GM12878 (cell line): Measurements from ENCODE around the gene AGBL4. TPM values are rescaled to one million over a fixed set of nuclear protein-coding genes. Genes with fewer than 3 reads are reported as not detected.

Experiments
- ATAC-seq: fragments of 200-7000 bp; cut with Tn5 transposase; 3 replicates; pipeline ENCODE4 v1.9.1; 2020; ENCODE audit warnings: mild to moderate bottlenecking, moderate library complexity
- BruUV-seq: library from RNA; stranded (reverse); fragments of 400-500 nt; replicated peaks from 2 replicates; lab custom pipeline; 2021; lab: Mats Ljungman, UMichigan
- CTCF ChIA-PET: fragments of 300-600 bp; sonication (Branson Sonifier 250); formaldehyde crosslinking; extraction: SDS; loops from one replicate; lab custom pipeline; 2021; ENCODE audit warnings: inconsistent platforms; lab: Yijun Ruan, JAX
- POLR2A ChIA-PET: fragments of 350-600 bp; formaldehyde crosslinking; extraction: SDS; loops from one replicate; lab custom pipeline; 2021; ENCODE audit warnings: inconsistent platforms; lab: Charles Lee
- RAD21 ChIA-PET: fragments of 300-600 bp; sonication (Branson Sonifier 250); formaldehyde crosslinking; loops from one replicate; lab custom pipeline; 2023; ENCODE audit warnings: antibody characterized with exemption; ENCODE audit not compliant: unreplicated experiment; lab: Charles Lee
- SMC1A ChIA-PET: fragments of 300-600 bp; sonication (Branson Sonifier 250); formaldehyde crosslinking; loops from one replicate; lab custom pipeline; 2023; ENCODE audit not compliant: unreplicated experiment, uncharacterized antibody; lab: Charles Lee
- DNase-seq: peaks from one replicate; pipeline ENCODE4 v3.0.0-alpha.2; 2011; ENCODE audit warnings: low read depth, low spot score
- FAIRE-seq: peaks from 3 replicates; lab custom pipeline; 2011; peaks lifted over from hg19 to GRCh38; lab: Jason Lieb, UNC
- H2AFZ ChIP-seq: 2 replicates; pipeline ENCODE4 v1.6.0; 2011; ENCODE audit warnings: low read depth, low read length, control low read depth; ENCODE audit not compliant: control insufficient read depth
- H3K27ac ChIP-seq: 2 replicates; pipeline ENCODE4 v1.5.1; 2011; ENCODE audit warnings: control low read depth; ENCODE audit not compliant: control insufficient read depth, insufficient read depth
- H3K27me3 ChIP-seq, 2 experiments: replicated peaks in 1 of 2; 2 replicates each; pipeline versions ENCODE4 v1.6.0 to v1.6.1; 2011; ENCODE audit warnings: low read length in 1 of 2; ENCODE audit not compliant: control insufficient read depth in 2 of 2, insufficient read depth in 2 of 2
- H3K36me3 ChIP-seq, 2 experiments: 2 replicates each; pipeline ENCODE4 v1.5.1; 2011; ENCODE audit warnings: low read length in 1 of 2; ENCODE audit not compliant: control insufficient read depth in 2 of 2, insufficient read depth in 2 of 2
- H3K4me1 ChIP-seq: 2 replicates; pipeline ENCODE4 v1.6.1; 2011; ENCODE audit warnings: mild to moderate bottlenecking, low read length, moderate library complexity, mixed read lengths; ENCODE audit not compliant: control insufficient read depth, insufficient read depth
- H3K4me2 ChIP-seq: 2 replicates; pipeline ENCODE4 v1.6.0; 2011; ENCODE audit warnings: control low read depth; ENCODE audit not compliant: control insufficient read depth, insufficient read depth
- H3K4me3 ChIP-seq: fragments of 200-600 bp; sonication (generic); 2 replicates; pipeline ENCODE4 v1.5.1; 2016
- H3K79me2 ChIP-seq: 2 replicates; pipeline ENCODE4 v1.6.0; 2011; ENCODE audit warnings: low read length; ENCODE audit not compliant: control insufficient read depth, insufficient read depth
- H3K9ac ChIP-seq: 2 replicates; pipeline ENCODE4 v1.8.0; 2011; ENCODE audit warnings: low read length, control low read depth, mixed read lengths; ENCODE audit not compliant: control insufficient read depth, insufficient read depth
- H3K9me3 ChIP-seq: replicated peaks from 3 replicates; pipeline ENCODE4 v1.5.1; 2011; ENCODE audit warnings: mild to moderate bottlenecking, low read length; ENCODE audit not compliant: control insufficient read depth, insufficient read depth
- H4K20me1 ChIP-seq: 2 replicates; pipeline ENCODE4 v1.6.0; 2011; ENCODE audit not compliant: control insufficient read depth, insufficient read depth
- BRCA1 ChIP-seq: IDR thresholded peaks from 2 replicates; pipeline ENCODE4 v1.6.1; 2011; ENCODE audit warnings: low read depth, low read length, improper control_type of control experiment
- CHD2 ChIP-seq: IDR thresholded peaks from 2 replicates; pipeline ENCODE4 v1.6.1; 2011; ENCODE audit warnings: low read depth, low read length, improper control_type of control experiment, borderline replicate concordance
- EED ChIP-seq: sonication (generic); IDR thresholded peaks from 2 replicates; pipeline ENCODE4 v1.6.1; 2016; ENCODE audit warnings: antibody characterized with exemption, low read depth
- FOS ChIP-seq: IDR thresholded peaks from 3 replicates; pipeline ENCODE4 v1.6.1; 2011; ENCODE audit warnings: borderline replicate concordance; ENCODE audit not compliant: insufficient read length; ENCODE audit errors: extremely low read depth
- FOXM1 ChIP-seq: IDR thresholded peaks from 2 replicates; pipeline ENCODE4 v1.6.1; 2012; ENCODE audit warnings: low read depth, mild to moderate bottlenecking, inconsistent platforms, low read length, moderate library complexity
- HCFC1 ChIP-seq: fragments of 150-350 bp; IDR thresholded peaks from 2 replicates; pipeline ENCODE4 v1.6.1; 2014; ENCODE audit warnings: low read length
- IKZF2 ChIP-seq, 2 experiments: fragments of 450-650 bp; IDR thresholded peaks; 2 replicates each; pipeline ENCODE4 v1.6.1; 2017; ENCODE audit warnings: mild to moderate bottlenecking in 2 of 2, moderate library complexity in 2 of 2
- NFIC ChIP-seq: IDR thresholded peaks from 2 replicates; pipeline ENCODE4 v1.6.1; 2012; ENCODE audit warnings: low read depth, mild to moderate bottlenecking, inconsistent platforms, low read length, moderate library complexity
- PAX5 ChIP-seq: IDR thresholded peaks from 2 replicates; pipeline ENCODE4 v1.6.1; 2011; ENCODE audit warnings: low read depth, low read length, borderline replicate concordance
- PAX8 ChIP-seq: fragments of 450-650 bp; IDR thresholded peaks from 2 replicates; pipeline ENCODE4 v1.6.1; 2017; ENCODE audit warnings: mild to moderate bottlenecking, moderate library complexity
- POLR2A ChIP-seq: IDR thresholded peaks from 2 replicates; pipeline ENCODE4 v1.6.1; 2011; ENCODE audit warnings: low read depth, mild to moderate bottlenecking, low read length
- YY1 ChIP-seq: IDR thresholded peaks from 2 replicates; pipeline ENCODE4 v1.6.1; 2011; ENCODE audit warnings: low read depth, mild to moderate bottlenecking, low read length
- WGBS: methylation state at CpG from one replicate; pipeline ENCODE4 v1.1.6; 2016; ENCODE audit warnings: low lambda C conversion rate; ENCODE audit not compliant: insufficient replicate concordance, insufficient coverage; ENCODE audit errors: missing lambda C conversion rate; 5-methylcytosine and 5-hydroxymethylcytosine counted together
- in situ Hi-C: fragments of 300-500 bp; cut with MboI; formaldehyde crosslinking; loops from 9 replicates; pipeline ENCODE4 v1.14.3; 2018; ENCODE audit warnings: mixed read lengths
- intact Hi-C: fragments of 100-400 bp; cut with micrococcal nuclease; formaldehyde crosslinking; loops from one replicate; pipeline ENCODE4 v1.14.2; 2022; ENCODE audit not compliant: unreplicated experiment
- polyA plus RNA-seq, 11 experiments: library from polyadenylated mRNA; depleted of rRNA in 4 of 11; unstranded in 6 of 11; stranded (reverse) in 5 of 11; fragments of >200 nt; fragmentation: Nextera tagmentation in 4 of 11; fragmentation: Illumina TruSeq in 1 of 11; extraction: Ambion mirVana in 4 of 11; extraction: Trizol in 1 of 11; gene quantifications; 1 replicate in 1 of 11; 2 replicates in 10 of 11; pipeline versions ENCODE4 v1.2.1 to v1.2.3, GENCODE V29; 2011 to 2016; ENCODE audit warnings: inconsistent platforms in 2 of 11, missing spikeins in 2 of 11, low read depth in 1 of 11
- total RNA-seq, 4 experiments: library from RNA; depleted of rRNA in 3 of 4; stranded (reverse); fragments of >200 nt in 3 of 4; fragmentation: Illumina TruSeq in 1 of 4; extraction: Trizol in 1 of 4; gene quantifications; 2 replicates each; pipeline versions ENCODE4 v1.2.1 to v1.2.3, GENCODE V29; 2013 to 2021
- TF ChIP-seq, protein P1 (sequence below): fragments of 150-350 bp; IDR thresholded peaks from 2 replicates; pipeline ENCODE4 v1.6.1; 2016; ENCODE audit warnings: low read depth, low read length
- TF ChIP-seq, protein P2 (sequence below): fragments of 450-650 bp; IDR thresholded peaks from 2 replicates; pipeline ENCODE4 v1.6.1; 2014; ENCODE audit warnings: mild to moderate bottlenecking
- TF ChIP-seq, protein P3 (sequence below): IDR thresholded peaks from 2 replicates; pipeline ENCODE4 v1.6.1; 2012; ENCODE audit warnings: low read depth, low read length, improper control_type of control experiment

AGBL4 gene
- total and polyA plus RNA-seq, 10 of the 15 experiments (the other 5 are each of a cell fraction or from before 2014, with no cell fraction given) = 0.31 TPM; not detected in 9

DNA sequence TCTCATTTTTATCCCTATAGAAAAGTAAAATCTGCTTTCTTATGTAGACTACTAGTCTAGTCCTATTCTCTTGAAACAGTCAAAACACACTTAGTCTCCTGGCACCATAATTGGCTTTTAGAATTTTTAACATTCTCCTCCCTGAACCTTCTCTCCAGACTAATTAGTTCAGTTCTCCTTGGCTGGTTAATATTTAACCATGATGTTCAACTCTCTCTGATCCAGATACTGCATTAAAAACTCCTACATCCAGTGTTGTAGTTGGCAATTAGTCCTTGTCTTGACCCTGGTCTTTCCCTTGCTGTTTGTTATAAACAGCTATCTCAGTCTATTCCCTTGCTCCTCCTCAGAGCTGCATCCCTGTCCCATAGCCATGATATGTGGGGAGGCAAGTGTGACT is 824.2 kb downstream of the AGBL4 start (continued):
- TF ChIP-seq, protein P1, sequence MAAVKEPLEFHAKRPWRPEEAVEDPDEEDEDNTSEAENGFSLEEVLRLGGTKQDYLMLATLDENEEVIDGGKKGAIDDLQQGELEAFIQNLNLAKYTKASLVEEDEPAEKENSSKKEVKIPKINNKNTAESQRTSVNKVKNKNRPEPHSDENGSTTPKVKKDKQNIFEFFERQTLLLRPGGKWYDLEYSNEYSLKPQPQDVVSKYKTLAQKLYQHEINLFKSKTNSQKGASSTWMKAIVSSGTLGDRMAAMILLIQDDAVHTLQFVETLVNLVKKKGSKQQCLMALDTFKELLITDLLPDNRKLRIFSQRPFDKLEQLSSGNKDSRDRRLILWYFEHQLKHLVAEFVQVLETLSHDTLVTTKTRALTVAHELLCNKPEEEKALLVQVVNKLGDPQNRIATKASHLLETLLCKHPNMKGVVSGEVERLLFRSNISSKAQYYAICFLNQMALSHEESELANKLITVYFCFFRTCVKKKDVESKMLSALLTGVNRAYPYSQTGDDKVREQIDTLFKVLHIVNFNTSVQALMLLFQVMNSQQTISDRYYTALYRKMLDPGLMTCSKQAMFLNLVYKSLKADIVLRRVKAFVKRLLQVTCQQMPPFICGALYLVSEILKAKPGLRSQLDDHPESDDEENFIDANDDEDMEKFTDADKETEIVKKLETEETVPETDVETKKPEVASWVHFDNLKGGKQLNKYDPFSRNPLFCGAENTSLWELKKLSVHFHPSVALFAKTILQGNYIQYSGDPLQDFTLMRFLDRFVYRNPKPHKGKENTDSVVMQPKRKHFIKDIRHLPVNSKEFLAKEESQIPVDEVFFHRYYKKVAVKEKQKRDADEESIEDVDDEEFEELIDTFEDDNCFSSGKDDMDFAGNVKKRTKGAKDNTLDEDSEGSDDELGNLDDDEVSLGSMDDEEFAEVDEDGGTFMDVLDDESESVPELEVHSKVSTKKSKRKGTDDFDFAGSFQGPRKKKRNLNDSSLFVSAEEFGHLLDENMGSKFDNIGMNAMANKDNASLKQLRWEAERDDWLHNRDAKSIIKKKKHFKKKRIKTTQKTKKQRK = no peak

DNA sequence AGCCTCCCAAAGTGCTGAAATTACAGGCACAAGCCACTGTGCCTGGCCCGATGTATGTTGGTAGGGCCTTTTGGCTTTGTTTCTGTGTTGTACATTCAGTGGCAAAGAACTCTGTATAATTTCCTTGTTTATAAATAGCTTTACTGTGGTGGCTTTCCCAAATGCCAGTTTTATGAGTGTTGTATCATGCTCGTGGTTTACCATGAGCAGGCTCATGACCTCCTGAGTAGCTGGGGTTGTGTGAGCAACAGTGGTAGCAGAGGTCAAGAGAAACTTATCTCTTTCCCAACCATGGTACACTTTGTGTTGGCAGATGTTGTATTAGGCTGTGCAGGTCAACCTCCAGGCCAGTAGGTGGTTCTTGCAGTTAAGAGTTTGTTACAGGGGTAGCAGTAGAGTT is 826.7 kb downstream of the AGBL4 start:
- no peak overlapping the region for H2AFZ ChIP-seq
- intact Hi-C loops (no loop called here), in situ Hi-C loops (no loop called here)
- DNase-seq (no peak), ATAC-seq (no peak), FAIRE-seq (no peak)
- POLR2A ChIA-PET = no interaction called here
- no peak overlapping the region for H3K4me3 ChIP-seq
- H3K27ac ChIP-seq = no peak overlapping the region
- RAD21 ChIA-PET = no interaction called here
- WGBS = 50% methylated on average over 2 of the region's 2 CpGs
- H4K20me1 ChIP-seq = no peaks in the 10 kb centered on the region
- no peaks in the 10 kb centered on the region for H3K79me2 ChIP-seq
- TF ChIP-seq CHD2 = no peak
- no peak for TF ChIP-seq PAX8
- TF ChIP-seq HCFC1 = no peak
- TF ChIP-seq IKZF2 (IDR thresholded peaks at IDR 0.05) = no peak
- TF ChIP-seq BRCA1 = no peak
- TF ChIP-seq EED = no peak
- TF ChIP-seq FOS = no peak
- TF ChIP-seq FOXM1 = no peak
- TF ChIP-seq PAX5 = no peak
- no peak for TF ChIP-seq POLR2A
- no peak for TF ChIP-seq YY1
- no peak for TF ChIP-seq NFIC
- TF ChIP-seq, protein P2, sequence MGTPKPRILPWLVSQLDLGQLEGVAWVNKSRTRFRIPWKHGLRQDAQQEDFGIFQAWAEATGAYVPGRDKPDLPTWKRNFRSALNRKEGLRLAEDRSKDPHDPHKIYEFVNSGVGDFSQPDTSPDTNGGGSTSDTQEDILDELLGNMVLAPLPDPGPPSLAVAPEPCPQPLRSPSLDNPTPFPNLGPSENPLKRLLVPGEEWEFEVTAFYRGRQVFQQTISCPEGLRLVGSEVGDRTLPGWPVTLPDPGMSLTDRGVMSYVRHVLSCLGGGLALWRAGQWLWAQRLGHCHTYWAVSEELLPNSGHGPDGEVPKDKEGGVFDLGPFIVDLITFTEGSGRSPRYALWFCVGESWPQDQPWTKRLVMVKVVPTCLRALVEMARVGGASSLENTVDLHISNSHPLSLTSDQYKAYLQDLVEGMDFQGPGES = no peak
- TF ChIP-seq, protein P3, sequence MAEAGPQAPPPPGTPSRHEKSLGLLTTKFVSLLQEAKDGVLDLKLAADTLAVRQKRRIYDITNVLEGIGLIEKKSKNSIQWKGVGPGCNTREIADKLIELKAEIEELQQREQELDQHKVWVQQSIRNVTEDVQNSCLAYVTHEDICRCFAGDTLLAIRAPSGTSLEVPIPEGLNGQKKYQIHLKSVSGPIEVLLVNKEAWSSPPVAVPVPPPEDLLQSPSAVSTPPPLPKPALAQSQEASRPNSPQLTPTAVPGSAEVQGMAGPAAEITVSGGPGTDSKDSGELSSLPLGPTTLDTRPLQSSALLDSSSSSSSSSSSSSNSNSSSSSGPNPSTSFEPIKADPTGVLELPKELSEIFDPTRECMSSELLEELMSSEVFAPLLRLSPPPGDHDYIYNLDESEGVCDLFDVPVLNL = no peak
- H3K4me2 ChIP-seq = no peak overlapping the region
- H3K4me1 ChIP-seq = no peaks in the 10 kb centered on the region
- SMC1A ChIA-PET = interaction anchor here (0.7 kb wide), 1 partner anchor 888 kb away, joined by 3 read pairs; no protein-coding TSS in a partner anchor
- BruUV-seq = no TSS peak
- H3K27me3 ChIP-seq = no peaks in the 10 kb centered on the region
- H3K9me3 ChIP-seq = no peaks in the 10 kb centered on the region
- no peak overlapping the region for H3K9ac ChIP-seq
- no peaks in the 10 kb centered on the region for H3K36me3 ChIP-seq
- CTCF ChIA-PET = no interaction called here
